Measurements from ENCODE around the gene TMED8. TPM values are rescaled to one million over a fixed set of nuclear protein-coding genes. Genes with fewer than 3 reads are reported as not detected.

Gene TMED8
- total RNA-seq, 1 experiment from 2014 or later = 14.2 TPM

DNA sequence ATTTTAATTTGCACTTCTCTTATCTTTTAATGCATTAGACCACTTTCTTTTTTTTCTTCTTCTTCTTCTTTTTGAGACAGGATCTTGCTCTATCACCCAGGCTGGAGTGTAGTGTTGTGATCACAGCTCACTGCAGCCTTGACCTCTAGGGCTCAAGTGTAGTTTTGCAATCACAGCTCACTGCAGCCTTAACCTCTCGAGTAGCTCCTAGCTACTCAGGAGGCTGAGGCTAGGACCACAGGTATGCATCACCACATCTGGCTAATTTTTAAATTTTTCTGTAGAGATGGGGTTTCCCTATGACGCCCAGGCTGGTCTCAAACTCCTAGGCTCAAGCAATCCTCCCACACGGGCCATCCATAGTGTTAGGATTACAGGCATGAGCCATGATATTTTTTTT is 12.7 kb downstream of the TMED8 start:
- TF ChIP-seq FOXP1 (CRISPR knock-in tag; IDR thresholded peaks at IDR 0.05; ENCODE audit: borderline replicate concordance) (no peak), SOX15 (CRISPR knock-in tag; IDR thresholded peaks at IDR 0.05) (no peak), ZNF423 (CRISPR knock-in tag; IDR thresholded peaks at IDR 0.05) (no peak), JAZF1 (CRISPR knock-in tag; IDR thresholded peaks at IDR 0.05) (no peak), SP1 (CRISPR knock-in tag; conservative IDR thresholded peaks at IDR 0.05) (no peak)
- TF ChIP-seq, protein P1, sequence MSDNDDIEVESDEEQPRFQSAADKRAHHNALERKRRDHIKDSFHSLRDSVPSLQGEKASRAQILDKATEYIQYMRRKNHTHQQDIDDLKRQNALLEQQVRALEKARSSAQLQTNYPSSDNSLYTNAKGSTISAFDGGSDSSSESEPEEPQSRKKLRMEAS (CRISPR knock-in tag; IDR thresholded peaks at IDR 0.05) = no peak
- TF ChIP-seq, protein P2, sequence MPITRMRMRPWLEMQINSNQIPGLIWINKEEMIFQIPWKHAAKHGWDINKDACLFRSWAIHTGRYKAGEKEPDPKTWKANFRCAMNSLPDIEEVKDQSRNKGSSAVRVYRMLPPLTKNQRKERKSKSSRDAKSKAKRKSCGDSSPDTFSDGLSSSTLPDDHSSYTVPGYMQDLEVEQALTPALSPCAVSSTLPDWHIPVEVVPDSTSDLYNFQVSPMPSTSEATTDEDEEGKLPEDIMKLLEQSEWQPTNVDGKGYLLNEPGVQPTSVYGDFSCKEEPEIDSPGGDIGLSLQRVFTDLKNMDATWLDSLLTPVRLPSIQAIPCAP (CRISPR knock-in tag; IDR thresholded peaks at IDR 0.05) = no peak
- TF ChIP-seq, protein P3, sequence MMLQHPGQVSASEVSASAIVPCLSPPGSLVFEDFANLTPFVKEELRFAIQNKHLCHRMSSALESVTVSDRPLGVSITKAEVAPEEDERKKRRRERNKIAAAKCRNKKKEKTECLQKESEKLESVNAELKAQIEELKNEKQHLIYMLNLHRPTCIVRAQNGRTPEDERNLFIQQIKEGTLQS (CRISPR knock-in tag; conservative IDR thresholded peaks at IDR 0.05) = no peak
- ATAC-seq (0 out of 2 replicates have a peak, but pooled peaks have one; percentile 32), DNase-seq (ENCODE audit: low spot score) (no peak)
- CTCF ChIA-PET = no interaction called here
- Mint-ChIP-seq H3K9me3 (no peaks in the 10 kb centered on the region), H3K4me3 (no peak overlapping the region), H3K4me1 (no peaks in the 10 kb centered on the region), H3K27ac (no peak overlapping the region), H3K36me3 (no peaks in the 10 kb centered on the region), H3K27me3 (ENCODE audit: low read depth) (no peaks in the 10 kb centered on the region)
- POLR2A ChIA-PET = no interaction called here

DNA sequence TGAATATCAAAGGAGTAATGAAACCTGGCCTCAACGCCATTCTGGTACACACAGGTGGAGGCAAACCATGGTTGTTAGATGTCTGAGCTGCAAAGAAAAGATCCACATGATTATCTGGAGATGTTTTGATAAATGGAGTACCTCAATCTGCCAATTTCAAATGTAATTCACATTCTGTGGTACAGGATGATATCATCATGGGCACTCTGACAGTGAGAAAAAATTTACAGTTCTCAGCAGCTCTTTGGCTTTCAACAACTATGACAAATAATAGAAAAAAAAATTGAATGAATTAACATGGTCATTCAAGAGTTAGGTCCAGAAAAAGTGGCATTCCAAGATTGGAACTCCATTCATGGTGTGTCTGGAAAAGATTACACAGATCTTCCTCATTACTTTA is 17.3 kb downstream of the TMED8 start:
- Mint-ChIP-seq H3K9me3 (no peaks in the 10 kb centered on the region), H3K36me3 (no peaks in the 10 kb centered on the region), H3K4me1 (no peaks in the 10 kb centered on the region), H3K27ac (no peak overlapping the region), H3K4me3 (no peak overlapping the region), H3K27me3 (ENCODE audit: low read depth) (no peaks in the 10 kb centered on the region)
- POLR2A ChIA-PET = no interaction called here
- TF ChIP-seq TEAD1 (CRISPR knock-in tag; IDR thresholded peaks at IDR 0.05) (no peak), ATF1 (CRISPR knock-in tag; IDR thresholded peaks at IDR 0.05) (no peak)
- CTCF ChIA-PET = interaction anchor here (1.4 to 1.5 kb wide), 2 partner anchors 44 to 59 kb away, joined by 3 read pairs; no protein-coding TSS in a partner anchor
- ATAC-seq (no peak), DNase-seq (ENCODE audit: low spot score) (no peak)

DNA sequence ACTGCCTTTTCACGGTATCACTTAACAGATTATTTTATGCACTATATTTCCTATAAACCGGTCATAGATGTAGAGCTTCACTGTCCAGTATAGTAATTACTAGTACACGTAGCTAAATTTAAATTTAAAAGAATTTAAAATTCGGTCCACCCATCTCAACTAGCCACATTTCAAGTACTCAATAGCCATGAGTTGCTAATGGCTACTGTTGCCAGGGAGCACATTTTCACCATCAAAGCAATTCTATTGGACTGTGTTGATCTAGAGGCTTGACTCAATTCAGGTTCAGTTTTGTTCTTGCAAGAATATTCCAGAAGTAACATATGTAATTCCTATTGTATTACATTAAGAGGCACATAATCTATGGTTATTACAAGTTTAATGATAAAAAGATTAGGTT is 20.0 kb downstream of the TMED8 start:
- Mint-ChIP-seq H3K36me3 (no peaks in the 10 kb centered on the region), H3K27me3 (ENCODE audit: low read depth) (no peaks in the 10 kb centered on the region), H3K9me3 (no peaks in the 10 kb centered on the region), H3K4me1 (no peaks in the 10 kb centered on the region), H3K4me3 (no peak overlapping the region), H3K27ac (no peak overlapping the region)
- CTCF ChIA-PET = no interaction called here
- DNase-seq (ENCODE audit: low spot score) (no peak), ATAC-seq (no peak)
- POLR2A ChIA-PET = no interaction called here
- no peak for TF ChIP-seq KAT7 (CRISPR knock-in tag; IDR thresholded peaks at IDR 0.05; ENCODE audit: borderline replicate concordance)
- TF ChIP-seq, protein P4, sequence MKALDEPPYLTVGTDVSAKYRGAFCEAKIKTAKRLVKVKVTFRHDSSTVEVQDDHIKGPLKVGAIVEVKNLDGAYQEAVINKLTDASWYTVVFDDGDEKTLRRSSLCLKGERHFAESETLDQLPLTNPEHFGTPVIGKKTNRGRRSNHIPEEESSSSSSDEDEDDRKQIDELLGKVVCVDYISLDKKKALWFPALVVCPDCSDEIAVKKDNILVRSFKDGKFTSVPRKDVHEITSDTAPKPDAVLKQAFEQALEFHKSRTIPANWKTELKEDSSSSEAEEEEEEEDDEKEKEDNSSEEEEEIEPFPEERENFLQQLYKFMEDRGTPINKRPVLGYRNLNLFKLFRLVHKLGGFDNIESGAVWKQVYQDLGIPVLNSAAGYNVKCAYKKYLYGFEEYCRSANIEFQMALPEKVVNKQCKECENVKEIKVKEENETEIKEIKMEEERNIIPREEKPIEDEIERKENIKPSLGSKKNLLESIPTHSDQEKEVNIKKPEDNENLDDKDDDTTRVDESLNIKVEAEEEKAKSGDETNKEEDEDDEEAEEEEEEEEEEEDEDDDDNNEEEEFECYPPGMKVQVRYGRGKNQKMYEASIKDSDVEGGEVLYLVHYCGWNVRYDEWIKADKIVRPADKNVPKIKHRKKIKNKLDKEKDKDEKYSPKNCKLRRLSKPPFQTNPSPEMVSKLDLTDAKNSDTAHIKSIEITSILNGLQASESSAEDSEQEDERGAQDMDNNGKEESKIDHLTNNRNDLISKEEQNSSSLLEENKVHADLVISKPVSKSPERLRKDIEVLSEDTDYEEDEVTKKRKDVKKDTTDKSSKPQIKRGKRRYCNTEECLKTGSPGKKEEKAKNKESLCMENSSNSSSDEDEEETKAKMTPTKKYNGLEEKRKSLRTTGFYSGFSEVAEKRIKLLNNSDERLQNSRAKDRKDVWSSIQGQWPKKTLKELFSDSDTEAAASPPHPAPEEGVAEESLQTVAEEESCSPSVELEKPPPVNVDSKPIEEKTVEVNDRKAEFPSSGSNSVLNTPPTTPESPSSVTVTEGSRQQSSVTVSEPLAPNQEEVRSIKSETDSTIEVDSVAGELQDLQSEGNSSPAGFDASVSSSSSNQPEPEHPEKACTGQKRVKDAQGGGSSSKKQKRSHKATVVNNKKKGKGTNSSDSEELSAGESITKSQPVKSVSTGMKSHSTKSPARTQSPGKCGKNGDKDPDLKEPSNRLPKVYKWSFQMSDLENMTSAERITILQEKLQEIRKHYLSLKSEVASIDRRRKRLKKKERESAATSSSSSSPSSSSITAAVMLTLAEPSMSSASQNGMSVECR (CRISPR knock-in tag; IDR thresholded peaks at IDR 0.05; ENCODE audit: borderline replicate concordance) = no peak
- TF ChIP-seq ZNF416 (CRISPR knock-in tag; IDR thresholded peaks at IDR 0.05) = no peak
- TF ChIP-seq HMGA2 (CRISPR knock-in tag; IDR thresholded peaks at IDR 0.05) = no peak
- no peak for TF ChIP-seq ETV6 (CRISPR knock-in tag; IDR thresholded peaks at IDR 0.05)
- TF ChIP-seq ESRRA (CRISPR knock-in tag; IDR thresholded peaks at IDR 0.05; ENCODE audit: borderline replicate concordance) = no peak
- no peak for TF ChIP-seq ELF4 (CRISPR knock-in tag; IDR thresholded peaks at IDR 0.05; ENCODE audit: low read depth)
- no peak for TF ChIP-seq ZNF219 (CRISPR knock-in tag; IDR thresholded peaks at IDR 0.05; ENCODE audit: borderline replicate concordance)

Measured in WTC11 (cell line).